ENCODE measurements around the gene ZNF107. TPM values are rescaled to one million over a fixed set of nuclear protein-coding genes. Genes with fewer than 3 reads are reported as not detected.

The ZNF107 gene
- total RNA-seq, 4 donors from 2014 or later: 14.4 to 22.8 (median 16.5) TPM

- peak overlapping the region; percentile 47 for H3K27ac ChIP-seq
- TF ChIP-seq CTCF (IDR thresholded peaks at IDR 0.05) (no peak), POLR2A (IDR thresholded peaks at IDR 0.05) (no peak), POLR2AphosphoS5 (IDR thresholded peaks at IDR 0.05) (no peak), EP300 (IDR thresholded peaks at IDR 0.05) (no peak)
- H3K9me3 ChIP-seq: no peaks in the 10 kb centered on the region
- WGBS: 58% methylated on average over 4 of the region's 4 CpGs
- no peak overlapping the region for H3K4me3 ChIP-seq
- no peaks in the 10 kb centered on the region for H3K36me3 ChIP-seq
- no peaks in the 10 kb centered on the region for H3K4me1 ChIP-seq
- no peak for DNase-seq (ENCODE audit: low spot score in 2 of 2)
- H3K27me3 ChIP-seq: no peaks in the 10 kb centered on the region
Measured at GRCh38 chr7:64637521-64638445, 28.1 kb upstream of the ZNF107 start.

GRCh38 chr7:64638822-64639221 lies 27.1 kb upstream of the ZNF107 start:
- Histone ChIP-seq H3K9me3 (no peaks in the 10 kb centered on the region), H3K27me3 (no peaks in the 10 kb centered on the region), H3K36me3 (no peaks in the 10 kb centered on the region), H3K4me3 (no peak overlapping the region), H3K4me1 (no peaks in the 10 kb centered on the region), H3K27ac (peak overlapping the region; percentile 47)
- TF ChIP-seq EP300 (IDR thresholded peaks at IDR 0.05) (no peak), POLR2AphosphoS5 (IDR thresholded peaks at IDR 0.05) (no peak)
- WGBS: 76% methylated on average over 2 of the region's 2 CpGs
- DNase-seq (ENCODE audit: low spot score in 2 of 2): no peak

GRCh38 chr7:64639267-64640001 lies 26.5 kb upstream of the ZNF107 start:
- TF ChIP-seq CTCF (IDR thresholded peaks at IDR 0.05) (peak in 1 of 2 donors; percentile 10), POLR2A (IDR thresholded peaks at IDR 0.05) (no peak)
- Histone ChIP-seq H3K27me3 (no peaks in the 10 kb centered on the region), H3K9me3 (no peaks in the 10 kb centered on the region), H3K4me1 (peaks cover 3% of the 10 kb centered on the region), H3K27ac (peak overlapping the region; percentile 47), H3K4me3 (no peak overlapping the region), H3K36me3 (no peaks in the 10 kb centered on the region)
- DNase-seq (ENCODE audit: low spot score in 2 of 2): no peak
- WGBS: 87% methylated on average over 2 of the region's 2 CpGs

- no peaks in the 10 kb centered on the region for H3K9me3 ChIP-seq
- 56% methylated on average over 3 of the region's 3 CpGs for WGBS
Measured at GRCh38 chr7:64640504-64640903, 25.4 kb upstream of the ZNF107 start.

GRCh38 chr7:64642046-64642445 lies 23.9 kb upstream of the ZNF107 start:
- peaks cover 3% of the 10 kb centered on the region for H3K4me1 ChIP-seq
- DNase-seq (ENCODE audit: low spot score in 2 of 2): no peak
- WGBS: 82% methylated on average over 4 of the region's 4 CpGs
- H3K9me3 ChIP-seq: no peaks in the 10 kb centered on the region
- H3K4me3 ChIP-seq: no peak overlapping the region
- no peaks in the 10 kb centered on the region for H3K27me3 ChIP-seq
- H3K36me3 ChIP-seq: no peaks in the 10 kb centered on the region
- no peak overlapping the region for H3K27ac ChIP-seq
- TF ChIP-seq EP300 (IDR thresholded peaks at IDR 0.05) (no peak), POLR2AphosphoS5 (IDR thresholded peaks at IDR 0.05) (no peak), POLR2A (IDR thresholded peaks at IDR 0.05) (no peak), CTCF (IDR thresholded peaks at IDR 0.05) (no peak)

More at GRCh38 chr7:64640504-64640903, 25.4 kb upstream of the ZNF107 start:
- no peak overlapping the region for H3K4me3 ChIP-seq
- H3K27me3 ChIP-seq: no peaks in the 10 kb centered on the region
- H3K27ac ChIP-seq: peak overlapping the region; percentile 47
- DNase-seq (ENCODE audit: low spot score in 2 of 2): no peak
- peaks cover 3% of the 10 kb centered on the region for H3K4me1 ChIP-seq
- no peaks in the 10 kb centered on the region for H3K36me3 ChIP-seq
- TF ChIP-seq POLR2AphosphoS5 (IDR thresholded peaks at IDR 0.05) (no peak), EP300 (IDR thresholded peaks at IDR 0.05) (no peak), POLR2A (IDR thresholded peaks at IDR 0.05) (no peak)

- TF ChIP-seq EP300 (IDR thresholded peaks at IDR 0.05) (no peak), POLR2AphosphoS5 (IDR thresholded peaks at IDR 0.05) (no peak), CTCF (IDR thresholded peaks at IDR 0.05) (no peak), POLR2A (IDR thresholded peaks at IDR 0.05) (no peak)
- H3K27ac ChIP-seq: peak overlapping the region; percentile 74
- no peaks in the 10 kb centered on the region for H3K36me3 ChIP-seq
- 79% methylated on average over 2 of the region's 2 CpGs for WGBS
- H3K4me3 ChIP-seq: no peak overlapping the region
- peaks cover 3% of the 10 kb centered on the region for H3K4me1 ChIP-seq
- no peaks in the 10 kb centered on the region for H3K27me3 ChIP-seq
- no peaks in the 10 kb centered on the region for H3K9me3 ChIP-seq
- no peak for DNase-seq (ENCODE audit: low spot score in 2 of 2)
Measured at GRCh38 chr7:64642875-64643274, 23.1 kb upstream of the ZNF107 start.
